K562 (cell line): ENCODE results near the gene EIF3K. TPM values are rescaled to one million over a fixed set of nuclear protein-coding genes. Genes with fewer than 3 reads are reported as not detected.
A peak's percentile ranks its signal among the peaks of the same experiment; 100 is the strongest.

ENCODE experiments used
- C11orf30 ChIP-seq: fragments of 450-650 bp; IDR thresholded peaks from 2 replicates; pipeline ENCODE4 v1.6.1; 2016; ENCODE audit warnings: low read depth, mild to moderate bottlenecking
- CC2D1A ChIP-seq: fragments of 450-650 bp; IDR thresholded peaks from 2 replicates; pipeline ENCODE4 v1.6.1; 2017; ENCODE audit warnings: mild to moderate bottlenecking
- FUS ChIP-seq: fragments of 200-400 bp; formaldehyde crosslinking; optimal IDR thresholded peaks from 2 replicates; pipeline ENCODE3; 2017; ENCODE audit warnings: low read depth, low read length
- GTF2A2 ChIP-seq: IDR thresholded peaks from 2 replicates; pipeline ENCODE4 v1.6.1; 2016; ENCODE audit warnings: mild to moderate bottlenecking, missing genetic modification characterization, missing compliant biosample characterization
- NBN ChIP-seq: fragments of 450-650 bp; IDR thresholded peaks from 2 replicates; pipeline ENCODE4 v1.6.1; 2016; ENCODE audit warnings: low read depth, mild to moderate bottlenecking
- NELFE ChIP-seq: IDR thresholded peaks from 2 replicates; pipeline ENCODE4 v1.6.1; 2011; ENCODE audit warnings: mild to moderate bottlenecking; ENCODE audit not compliant: insufficient read depth, insufficient read length
- NR1H2 ChIP-seq: sonication (generic); formaldehyde crosslinking; IDR thresholded peaks from 2 replicates; pipeline ENCODE4 v1.4.0; 2020; ENCODE audit warnings: mild to moderate bottlenecking, missing genetic modification reagents
- POLR2H ChIP-seq: IDR thresholded peaks from 2 replicates; pipeline ENCODE4 v1.6.1; 2016; ENCODE audit warnings: missing genetic modification characterization, low read depth, mild to moderate bottlenecking, control low read depth, missing compliant biosample characterization, moderate library complexity
- SLC30A9 ChIP-seq: fragments of 250-450 bp; sonication (Bioruptor Pico); IDR thresholded peaks from 2 replicates; pipeline ENCODE4 v1.8.0; 2022; ENCODE audit warnings: mild to moderate bottlenecking, moderate library complexity
- SRSF3 ChIP-seq: fragments of 200-400 bp; formaldehyde crosslinking; IDR thresholded peaks from 2 replicates; pipeline ENCODE4 v1.6.1; 2016; ENCODE audit warnings: mild to moderate bottlenecking, low read length, moderate library complexity; ENCODE audit not compliant: insufficient read depth
- SUPT5H ChIP-seq: fragments of 450-650 bp; IDR thresholded peaks from 2 replicates; pipeline ENCODE4 v1.6.1; 2016
- TCF7L2 ChIP-seq: fragments of 150-350 bp; IDR thresholded peaks from 2 replicates; pipeline ENCODE4 v1.6.1; 2016; ENCODE audit warnings: low read depth, mild to moderate bottlenecking, low read length, moderate library complexity
- ZBTB8A ChIP-seq: fragments of 450-650 bp; IDR thresholded peaks from 2 replicates; pipeline ENCODE4 v1.6.1; 2018; ENCODE audit warnings: mild to moderate bottlenecking, moderate library complexity; ENCODE audit not compliant: partially characterized antibody
- ZNF133 ChIP-seq: fragments of 250-450 bp; sonication (Bioruptor Pico); IDR thresholded peaks from 2 replicates; pipeline ENCODE4 v1.4.0; 2020; ENCODE audit warnings: mild to moderate bottlenecking
- ZNF217 ChIP-seq: sonication (generic); formaldehyde crosslinking; IDR thresholded peaks from 2 replicates; pipeline ENCODE4 v1.8.0; 2022; ENCODE audit warnings: mild to moderate bottlenecking, missing genetic modification reagents
- ZNF584 ChIP-seq: fragments of 200-800 bp; sonication (Bioruptor generic); IDR thresholded peaks from 2 replicates; pipeline ENCODE4 v1.6.1; 2016; ENCODE audit warnings: low read depth, mild to moderate bottlenecking, missing genetic modification characterization, missing compliant biosample characterization
- polyA plus RNA-seq, 8 experiments: library from polyadenylated mRNA; depleted of rRNA in 4 of 8; stranded (reverse) in 5 of 8; unstranded in 3 of 8; fragments of >200 nt; fragmentation: Nextera tagmentation in 2 of 8; fragmentation: Illumina TruSeq in 1 of 8; extraction: Ambion mirVana in 2 of 8; extraction: Trizol in 1 of 8; gene quantifications; 2 replicates each; pipeline versions ENCODE4 v1.2.1 to v1.2.3, GENCODE V29; 2011 to 2014; ENCODE audit warnings: inconsistent platforms in 1 of 8, missing spikeins in 1 of 8
- total RNA-seq, 7 experiments: library from RNA; depleted of rRNA in 6 of 7; stranded (reverse); fragments of >200 nt in 6 of 7; fragmentation: Illumina TruSeq in 2 of 7; extraction: Trizol in 2 of 7; gene quantifications; 2 replicates each; pipeline versions ENCODE4 v1.2.1 to v1.2.3, GENCODE V29; 2011 to 2021; ENCODE audit warnings: low replicate concordance in 1 of 7
- TF ChIP-seq, protein P1 (sequence below), 3 experiments: IDR thresholded peaks in 2 of 3; conservative IDR thresholded peaks in 1 of 3; 2 replicates each; pipeline ENCODE4 v1.5.1; 2011 to 2012; ENCODE audit warnings: low read length in 3 of 3, mild to moderate bottlenecking in 3 of 3, control low read depth in 2 of 3, improper control_type of control experiment in 1 of 3, inconsistent platforms in 1 of 3, low read depth in 1 of 3, mixed read lengths in 1 of 3, moderate library complexity in 1 of 3; ENCODE audit not compliant: insufficient read depth in 2 of 3
- TF ChIP-seq, protein P2 (sequence below): sonication (generic); formaldehyde crosslinking; IDR thresholded peaks from 2 replicates; pipeline ENCODE4 v1.9.0; 2022; ENCODE audit warnings: mild to moderate bottlenecking, missing genetic modification reagents
- TF ChIP-seq, protein P3 (sequence below): sonication (generic); formaldehyde crosslinking; IDR thresholded peaks from 2 replicates; pipeline ENCODE4 v1.8.0; 2022; ENCODE audit warnings: missing genetic modification reagents, mild to moderate bottlenecking, moderate library complexity, borderline replicate concordance
- TF ChIP-seq, protein P4 (sequence below): sonication (generic); formaldehyde crosslinking; IDR thresholded peaks from 2 replicates; pipeline ENCODE4 v1.8.0; 2022; ENCODE audit warnings: missing genetic modification reagents, mild to moderate bottlenecking, borderline replicate concordance
- TF ChIP-seq, protein P5 (sequence below): fragments of 250-450 bp; sonication (Bioruptor Pico); IDR thresholded peaks from 2 replicates; pipeline ENCODE4 v1.5.0; 2021; ENCODE audit warnings: mild to moderate bottlenecking, borderline replicate concordance

EIF3K gene
- total and polyA plus RNA-seq, 9 of the 15 experiments (the other 6 are each of a cell fraction or from before 2014, with no cell fraction given): 387 to 1,827 (median 733) TPM

DNA sequence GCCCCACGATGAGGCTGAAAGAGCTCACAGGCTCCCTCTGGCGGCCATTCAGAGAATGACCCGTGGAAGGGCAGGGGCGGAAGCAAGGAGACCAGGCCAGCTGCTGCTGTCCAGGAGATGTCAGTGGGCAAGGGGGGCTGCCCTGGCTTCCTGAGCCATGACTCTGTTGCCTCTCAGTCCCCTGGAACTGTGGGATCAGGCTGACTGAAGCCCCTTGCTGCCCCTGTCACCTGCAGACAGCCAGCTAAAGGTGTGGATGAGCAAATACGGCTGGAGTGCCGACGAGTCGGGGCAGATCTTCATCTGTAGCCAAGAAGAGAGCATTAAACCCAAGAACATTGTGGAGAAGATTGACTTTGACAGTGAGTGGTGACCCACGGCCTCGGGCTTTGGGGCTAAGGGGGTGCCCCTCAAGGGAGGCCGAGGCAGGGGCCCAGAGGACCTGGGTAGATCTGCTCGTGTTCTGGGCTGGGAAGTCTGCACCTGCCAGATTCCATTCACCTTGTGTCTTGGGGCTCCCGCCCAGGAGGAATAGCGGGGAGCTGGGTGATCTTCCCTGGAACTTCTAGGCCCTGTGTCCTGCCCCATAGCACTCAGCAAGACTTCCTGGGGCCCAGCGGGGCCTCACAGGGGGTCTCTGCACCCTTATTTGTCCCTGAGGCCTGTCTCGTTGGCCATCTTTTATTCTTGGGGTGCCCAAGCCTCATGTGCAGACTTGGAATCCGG is 15.9 kb downstream of the EIF3K start (continued):
- TF ChIP-seq TCF7L2: no peak
- no peak for TF ChIP-seq SLC30A9 (CRISPR knock-in tag)
- TF ChIP-seq ZNF584 (CRISPR knock-in tag): no peak
- TF ChIP-seq SUPT5H: peak; percentile 65; the same call in 1 of the 2 replicates
- TF ChIP-seq, protein P1, sequence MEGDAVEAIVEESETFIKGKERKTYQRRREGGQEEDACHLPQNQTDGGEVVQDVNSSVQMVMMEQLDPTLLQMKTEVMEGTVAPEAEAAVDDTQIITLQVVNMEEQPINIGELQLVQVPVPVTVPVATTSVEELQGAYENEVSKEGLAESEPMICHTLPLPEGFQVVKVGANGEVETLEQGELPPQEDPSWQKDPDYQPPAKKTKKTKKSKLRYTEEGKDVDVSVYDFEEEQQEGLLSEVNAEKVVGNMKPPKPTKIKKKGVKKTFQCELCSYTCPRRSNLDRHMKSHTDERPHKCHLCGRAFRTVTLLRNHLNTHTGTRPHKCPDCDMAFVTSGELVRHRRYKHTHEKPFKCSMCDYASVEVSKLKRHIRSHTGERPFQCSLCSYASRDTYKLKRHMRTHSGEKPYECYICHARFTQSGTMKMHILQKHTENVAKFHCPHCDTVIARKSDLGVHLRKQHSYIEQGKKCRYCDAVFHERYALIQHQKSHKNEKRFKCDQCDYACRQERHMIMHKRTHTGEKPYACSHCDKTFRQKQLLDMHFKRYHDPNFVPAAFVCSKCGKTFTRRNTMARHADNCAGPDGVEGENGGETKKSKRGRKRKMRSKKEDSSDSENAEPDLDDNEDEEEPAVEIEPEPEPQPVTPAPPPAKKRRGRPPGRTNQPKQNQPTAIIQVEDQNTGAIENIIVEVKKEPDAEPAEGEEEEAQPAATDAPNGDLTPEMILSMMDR (IDR thresholded peaks at IDR 0.05 in 2 of 3, conservative IDR thresholded peaks at IDR 0.05 in 1 of 3; ENCODE audit: insufficient read depth in 2 of 3, low read depth in 1 of 3, low read length in 3 of 3): peak; percentile 84 to 93 (median 90)
- TF ChIP-seq ZNF217 (CRISPR knock-in tag): no peak
- TF ChIP-seq, protein P2, sequence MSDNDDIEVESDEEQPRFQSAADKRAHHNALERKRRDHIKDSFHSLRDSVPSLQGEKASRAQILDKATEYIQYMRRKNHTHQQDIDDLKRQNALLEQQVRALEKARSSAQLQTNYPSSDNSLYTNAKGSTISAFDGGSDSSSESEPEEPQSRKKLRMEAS (CRISPR knock-in tag): no peak
- no peak for TF ChIP-seq SRSF3
- TF ChIP-seq GTF2A2 (tag): no peak
- TF ChIP-seq FUS: no peak
- TF ChIP-seq, protein P3, sequence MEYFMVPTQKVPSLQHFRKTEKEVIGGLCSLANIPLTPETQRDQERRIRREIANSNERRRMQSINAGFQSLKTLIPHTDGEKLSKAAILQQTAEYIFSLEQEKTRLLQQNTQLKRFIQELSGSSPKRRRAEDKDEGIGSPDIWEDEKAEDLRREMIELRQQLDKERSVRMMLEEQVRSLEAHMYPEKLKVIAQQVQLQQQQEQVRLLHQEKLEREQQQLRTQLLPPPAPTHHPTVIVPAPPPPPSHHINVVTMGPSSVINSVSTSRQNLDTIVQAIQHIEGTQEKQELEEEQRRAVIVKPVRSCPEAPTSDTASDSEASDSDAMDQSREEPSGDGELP (CRISPR knock-in tag): peak; percentile 74; the same call in 1 of the 2 replicates
- no peak for TF ChIP-seq NR1H2
- no peak for TF ChIP-seq ZBTB8A
- no peak for TF ChIP-seq NELFE
- TF ChIP-seq ZNF133 (CRISPR knock-in tag): no peak
- no peak for TF ChIP-seq POLR2H (tag)
- no peak for TF ChIP-seq NBN
- TF ChIP-seq, protein P4, sequence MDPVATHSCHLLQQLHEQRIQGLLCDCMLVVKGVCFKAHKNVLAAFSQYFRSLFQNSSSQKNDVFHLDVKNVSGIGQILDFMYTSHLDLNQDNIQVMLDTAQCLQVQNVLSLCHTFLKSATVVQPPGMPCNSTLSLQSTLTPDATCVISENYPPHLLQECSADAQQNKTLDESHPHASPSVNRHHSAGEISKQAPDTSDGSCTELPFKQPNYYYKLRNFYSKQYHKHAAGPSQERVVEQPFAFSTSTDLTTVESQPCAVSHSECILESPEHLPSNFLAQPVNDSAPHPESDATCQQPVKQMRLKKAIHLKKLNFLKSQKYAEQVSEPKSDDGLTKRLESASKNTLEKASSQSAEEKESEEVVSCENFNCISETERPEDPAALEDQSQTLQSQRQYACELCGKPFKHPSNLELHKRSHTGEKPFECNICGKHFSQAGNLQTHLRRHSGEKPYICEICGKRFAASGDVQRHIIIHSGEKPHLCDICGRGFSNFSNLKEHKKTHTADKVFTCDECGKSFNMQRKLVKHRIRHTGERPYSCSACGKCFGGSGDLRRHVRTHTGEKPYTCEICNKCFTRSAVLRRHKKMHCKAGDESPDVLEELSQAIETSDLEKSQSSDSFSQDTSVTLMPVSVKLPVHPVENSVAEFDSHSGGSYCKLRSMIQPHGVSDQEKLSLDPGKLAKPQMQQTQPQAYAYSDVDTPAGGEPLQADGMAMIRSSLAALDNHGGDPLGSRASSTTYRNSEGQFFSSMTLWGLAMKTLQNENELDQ (CRISPR knock-in tag): no peak
- no peak for TF ChIP-seq C11orf30
- TF ChIP-seq CC2D1A: peak; percentile 25; the same call in 1 of the 2 replicates
- TF ChIP-seq, protein P5, sequence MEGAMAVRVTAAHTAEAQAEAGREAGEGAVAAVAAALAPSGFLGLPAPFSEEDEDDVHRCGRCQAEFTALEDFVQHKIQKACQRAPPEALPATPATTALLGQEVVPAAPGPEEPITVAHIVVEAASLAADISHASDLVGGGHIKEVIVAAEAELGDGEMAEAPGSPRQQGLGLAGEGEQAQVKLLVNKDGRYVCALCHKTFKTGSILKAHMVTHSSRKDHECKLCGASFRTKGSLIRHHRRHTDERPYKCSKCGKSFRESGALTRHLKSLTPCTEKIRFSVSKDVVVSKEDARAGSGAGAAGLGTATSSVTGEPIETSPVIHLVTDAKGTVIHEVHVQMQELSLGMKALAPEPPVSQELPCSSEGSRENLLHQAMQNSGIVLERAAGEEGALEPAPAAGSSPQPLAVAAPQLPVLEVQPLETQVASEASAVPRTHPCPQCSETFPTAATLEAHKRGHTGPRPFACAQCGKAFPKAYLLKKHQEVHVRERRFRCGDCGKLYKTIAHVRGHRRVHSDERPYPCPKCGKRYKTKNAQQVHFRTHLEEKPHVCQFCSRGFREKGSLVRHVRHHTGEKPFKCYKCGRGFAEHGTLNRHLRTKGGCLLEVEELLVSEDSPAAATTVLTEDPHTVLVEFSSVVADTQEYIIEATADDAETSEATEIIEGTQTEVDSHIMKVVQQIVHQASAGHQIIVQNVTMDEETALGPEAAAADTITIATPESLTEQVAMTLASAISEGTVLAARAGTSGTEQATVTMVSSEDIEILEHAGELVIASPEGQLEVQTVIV (CRISPR knock-in tag): no peak
